Activated naive CD8-positive, alpha-beta T cell treated with anti-CD3 and anti-CD28 coated beads for 36 hours (primary cell): ENCODE data around the gene CGGBP1. TPM values are rescaled to one million over a fixed set of nuclear protein-coding genes. Genes with fewer than 3 reads are reported as not detected.

Source experiments
- DNase-seq: peaks from one replicate; pipeline ENCODE4 v3.0.0; 2021
- H3K27ac Mint-ChIP-seq: one replicate; pipeline ENCODE4 v1.8.0; 2022; ENCODE audit warnings: mild to moderate bottlenecking, moderate library complexity, mixed read lengths
- H3K27me3 Mint-ChIP-seq: one replicate; pipeline ENCODE4 v1.8.0; 2022; ENCODE audit warnings: mild to moderate bottlenecking, mixed read lengths
- H3K36me3 Mint-ChIP-seq: one replicate; pipeline ENCODE4 v1.8.0; 2021; ENCODE audit warnings: mild to moderate bottlenecking, mixed read lengths
- H3K4me1 Mint-ChIP-seq: one replicate; pipeline ENCODE4 v1.8.0; 2021; ENCODE audit warnings: mixed read lengths
- H3K4me3 Mint-ChIP-seq: one replicate; pipeline ENCODE4 v1.8.0; 2022; ENCODE audit warnings: mild to moderate bottlenecking, moderate library complexity, mixed read lengths
- H3K9me3 Mint-ChIP-seq: one replicate; pipeline ENCODE4 v1.8.0; 2022; ENCODE audit warnings: mixed read lengths
- total RNA-seq, 2 experiments: library from RNA; stranded (reverse); gene quantifications; one replicate each; pipeline ENCODE4 v1.2.3, GENCODE V29; 2021

CGGBP1 gene
- total RNA-seq, 2 experiments from 2014 or later, result 69.8 to 75.4 TPM

DNA sequence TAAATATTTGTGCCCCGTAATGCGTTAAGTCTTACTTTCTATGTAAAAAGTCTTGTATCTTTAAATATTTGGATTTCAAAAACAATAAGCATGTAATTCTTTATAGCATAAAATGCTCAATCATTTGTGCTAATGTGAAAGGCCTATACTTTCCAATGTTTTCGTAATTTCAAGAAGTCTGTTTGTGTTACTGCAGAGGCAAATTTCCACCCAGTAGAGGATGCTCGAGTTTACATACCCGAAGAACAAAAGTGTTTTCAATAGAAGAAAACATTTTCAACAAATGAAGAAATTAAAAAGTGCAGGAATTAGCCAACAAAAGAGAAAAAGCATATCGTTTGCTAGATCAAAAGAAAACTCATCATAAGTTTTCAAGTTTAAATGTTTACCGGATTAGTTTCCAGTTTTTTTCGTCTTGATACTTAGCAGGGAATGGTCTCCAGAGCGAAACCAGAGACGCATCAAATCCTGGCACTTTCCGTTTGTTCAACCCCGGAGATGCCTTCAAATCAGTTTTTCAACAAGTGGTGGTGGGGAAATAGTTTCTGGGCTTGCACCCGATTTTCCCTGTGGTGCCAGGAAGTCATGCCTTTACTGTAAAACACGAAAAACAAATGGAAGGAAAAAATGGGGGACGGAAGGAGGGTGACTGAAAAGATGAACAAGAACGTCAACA, 1.0 kb downstream of the CGGBP1 start:
- Mint-ChIP-seq H3K4me3 (peak overlapping the region; percentile 92), H3K27ac (peak overlapping the region; percentile 89), H3K27me3 (no peaks in the 10 kb centered on the region), H3K9me3 (no peaks in the 10 kb centered on the region), H3K4me1 (peaks cover 41% of the 10 kb centered on the region), H3K36me3 (peaks cover 36% of the 10 kb centered on the region)
- no peak for DNase-seq

DNA sequence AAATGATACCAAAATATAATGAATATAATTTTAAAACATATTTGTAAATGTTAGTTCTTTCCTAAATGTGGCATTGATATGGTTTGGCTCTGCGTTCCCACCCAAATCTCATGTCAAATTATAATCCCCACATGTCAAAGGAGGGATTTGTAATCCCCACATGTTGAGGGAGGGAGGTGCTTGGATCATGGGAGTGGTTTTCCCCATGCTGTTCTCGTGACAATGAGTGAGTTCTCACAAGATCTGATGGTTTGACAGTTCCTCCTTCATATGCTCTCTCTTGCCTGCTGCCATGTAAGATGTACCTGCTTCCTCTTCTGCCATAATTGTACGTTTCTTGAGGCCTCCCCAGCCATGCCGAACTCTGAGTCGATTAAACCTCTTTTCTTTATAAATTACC, 12.0 kb downstream of the CGGBP1 start:
- DNase-seq, result no peak
- peaks cover 2% of the 10 kb centered on the region for H3K36me3 Mint-ChIP-seq
- no peak overlapping the region for H3K4me3 Mint-ChIP-seq
- H3K27me3 Mint-ChIP-seq, result no peaks in the 10 kb centered on the region
- H3K27ac Mint-ChIP-seq, result no peak overlapping the region
- H3K9me3 Mint-ChIP-seq, result no peaks in the 10 kb centered on the region
- peaks cover 16% of the 10 kb centered on the region for H3K4me1 Mint-ChIP-seq

DNA sequence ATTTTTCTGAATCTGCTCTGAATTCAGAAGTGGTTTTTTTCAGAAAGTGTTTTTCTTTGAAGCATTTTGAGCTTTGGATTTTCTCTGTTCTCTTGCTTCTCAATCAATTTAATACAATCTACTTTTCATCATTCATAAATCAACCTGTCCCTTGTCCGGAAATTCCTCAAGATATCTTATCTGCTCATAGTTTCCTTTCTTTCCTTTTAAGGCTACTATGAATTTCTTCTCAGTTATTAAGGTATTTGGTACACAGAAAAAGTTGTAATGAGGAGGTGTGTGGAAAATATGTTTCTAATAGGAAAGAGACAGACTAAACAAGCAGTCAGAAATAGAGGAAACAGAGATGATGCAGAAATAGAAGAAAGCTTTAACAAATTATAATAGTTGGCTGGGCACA, 14.4 kb downstream of the CGGBP1 start:
- Mint-ChIP-seq H3K27ac (no peak overlapping the region), H3K27me3 (no peaks in the 10 kb centered on the region), H3K36me3 (no peaks in the 10 kb centered on the region), H3K4me3 (no peak overlapping the region), H3K4me1 (peaks cover 16% of the 10 kb centered on the region), H3K9me3 (no peaks in the 10 kb centered on the region)
- DNase-seq, result no peak

DNA sequence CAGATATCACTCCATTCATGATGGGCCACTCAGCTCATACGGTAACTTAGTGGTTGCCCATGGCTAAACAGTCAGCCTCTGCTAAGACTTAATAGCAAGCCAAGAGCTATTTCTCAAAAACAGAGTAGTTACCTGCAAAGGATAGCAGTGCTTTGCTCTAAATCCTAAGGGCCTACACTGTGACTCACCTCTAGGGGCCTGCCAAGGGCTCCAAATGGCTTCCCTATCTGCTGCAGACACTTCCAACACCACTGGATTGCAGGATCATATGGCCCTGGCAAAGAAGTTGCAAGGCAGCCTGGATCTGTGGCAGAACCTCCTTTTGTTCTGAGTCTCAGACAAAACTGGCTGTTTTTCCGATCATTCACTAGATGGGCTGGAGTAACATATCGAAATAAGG, 17.8 kb downstream of the CGGBP1 start:
- Mint-ChIP-seq H3K4me3 (no peak overlapping the region), H3K4me1 (peaks cover 10% of the 10 kb centered on the region), H3K27ac (no peak overlapping the region), H3K9me3 (no peaks in the 10 kb centered on the region), H3K27me3 (no peaks in the 10 kb centered on the region), H3K36me3 (no peaks in the 10 kb centered on the region)
- DNase-seq, result no peak

DNA sequence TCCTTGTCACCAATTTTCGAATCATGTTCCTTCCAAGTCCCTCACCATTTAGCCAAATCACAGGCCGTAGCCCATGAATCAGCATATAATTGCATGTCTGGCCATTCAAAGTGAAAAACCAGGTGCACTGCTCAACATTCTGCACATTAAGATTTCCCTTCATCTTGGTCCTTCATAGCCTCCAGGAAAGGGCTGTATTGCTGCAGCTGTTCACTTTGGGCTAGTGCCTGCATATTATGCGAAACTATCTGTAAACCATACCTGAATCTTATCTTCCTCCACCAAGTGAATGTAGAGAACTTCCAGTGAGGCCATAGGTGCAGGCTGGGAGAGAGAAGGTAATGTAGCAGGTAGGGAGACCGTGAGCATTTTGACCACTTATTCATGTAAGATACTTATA, 18.3 kb downstream of the CGGBP1 start:
- no peaks in the 10 kb centered on the region for H3K36me3 Mint-ChIP-seq
- DNase-seq, result no peak
- no peak overlapping the region for H3K4me3 Mint-ChIP-seq
- H3K4me1 Mint-ChIP-seq, result peaks cover 10% of the 10 kb centered on the region
- no peaks in the 10 kb centered on the region for H3K9me3 Mint-ChIP-seq
- H3K27ac Mint-ChIP-seq, result no peak overlapping the region
- no peaks in the 10 kb centered on the region for H3K27me3 Mint-ChIP-seq

DNA sequence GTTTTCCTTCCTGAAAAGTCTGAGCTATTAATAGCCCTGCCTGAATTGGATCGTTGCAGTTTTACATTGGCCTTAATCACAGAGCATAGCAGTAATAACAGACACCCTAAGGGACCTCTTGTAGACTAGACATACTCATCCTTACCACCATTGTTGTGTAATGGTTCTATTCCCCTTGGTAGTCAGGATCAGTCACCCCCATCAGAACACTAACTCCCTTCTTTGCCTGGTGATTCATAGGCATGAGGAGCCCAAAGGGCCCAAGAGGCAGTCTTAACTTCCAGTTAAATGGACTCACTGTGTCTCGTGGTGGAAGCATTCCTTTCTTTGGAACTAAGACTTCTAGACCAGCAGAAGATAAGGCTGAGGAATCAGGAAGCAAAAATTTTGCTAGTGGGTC, 20.2 kb downstream of the CGGBP1 start:
- H3K27ac Mint-ChIP-seq, result no peak overlapping the region
- no peaks in the 10 kb centered on the region for H3K9me3 Mint-ChIP-seq
- no peaks in the 10 kb centered on the region for H3K27me3 Mint-ChIP-seq
- peaks cover 11% of the 10 kb centered on the region for H3K4me1 Mint-ChIP-seq
- DNase-seq, result no peak
- peaks cover 3% of the 10 kb centered on the region for H3K36me3 Mint-ChIP-seq
- H3K4me3 Mint-ChIP-seq, result no peak overlapping the region

DNA sequence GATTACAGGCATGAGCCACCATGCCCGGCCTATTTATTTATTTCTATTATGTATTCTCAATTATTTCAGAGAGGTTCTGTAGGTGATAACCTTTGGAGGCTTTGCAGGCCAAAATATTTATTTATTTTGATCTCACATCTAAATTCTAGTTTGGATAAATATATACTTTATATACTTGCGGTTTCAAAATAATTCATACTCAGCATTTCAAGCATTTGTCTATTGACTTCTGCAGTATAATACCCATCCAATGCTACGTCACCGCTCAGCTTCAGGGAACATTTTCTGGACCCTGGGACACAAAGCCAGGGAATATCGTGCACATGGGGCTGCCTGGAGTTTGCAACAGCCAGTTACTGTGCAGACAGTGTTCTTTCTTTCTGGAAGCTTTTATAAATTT, 22.6 kb downstream of the CGGBP1 start:
- Mint-ChIP-seq H3K4me3 (no peak overlapping the region), H3K4me1 (peaks cover 24% of the 10 kb centered on the region), H3K9me3 (no peaks in the 10 kb centered on the region), H3K27me3 (no peaks in the 10 kb centered on the region), H3K36me3 (peaks cover 3% of the 10 kb centered on the region), H3K27ac (no peak overlapping the region)
- no peak for DNase-seq

DNA sequence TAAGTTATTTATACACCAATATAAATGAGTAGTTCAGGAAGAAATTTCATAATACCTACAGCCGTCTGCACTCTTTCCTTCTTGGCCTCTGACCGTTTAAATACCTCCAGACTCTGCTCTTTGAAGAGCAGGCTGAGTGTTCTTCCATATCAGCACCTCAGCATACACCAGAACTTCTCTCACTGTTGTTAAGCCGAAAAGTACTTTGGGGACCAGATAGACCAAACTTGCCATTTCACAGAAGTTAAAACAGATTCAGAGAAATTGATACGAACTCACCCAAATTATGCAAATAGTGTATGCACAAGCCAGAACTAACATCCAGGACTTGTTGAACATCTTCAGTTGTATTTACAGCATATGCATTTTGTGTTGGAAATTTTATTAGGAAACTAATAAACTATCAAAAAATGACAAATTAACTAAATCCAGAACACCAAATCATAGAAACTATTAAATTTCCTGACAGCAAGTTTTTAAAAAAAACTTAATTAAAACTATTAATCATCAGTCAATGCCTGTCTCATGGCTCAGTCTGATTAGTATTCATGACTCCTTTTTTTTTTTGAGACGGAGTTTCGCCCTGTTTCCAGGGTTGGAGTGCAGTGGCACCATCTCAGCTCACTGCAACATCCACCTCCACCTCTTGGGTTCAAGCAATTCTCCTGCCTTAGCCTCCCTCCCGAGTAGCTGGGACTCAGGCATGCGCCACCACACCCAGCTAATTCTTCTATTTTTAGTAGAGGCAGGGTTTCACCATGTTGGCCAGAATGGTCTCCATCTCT, 24.1 kb downstream of the CGGBP1 start:
- DNase-seq, result no peak
- Mint-ChIP-seq H3K4me1 (peaks cover 29% of the 10 kb centered on the region), H3K9me3 (no peaks in the 10 kb centered on the region), H3K27me3 (no peaks in the 10 kb centered on the region), H3K27ac (no peak overlapping the region), H3K4me3 (no peak overlapping the region), H3K36me3 (peaks cover 3% of the 10 kb centered on the region)

DNA sequence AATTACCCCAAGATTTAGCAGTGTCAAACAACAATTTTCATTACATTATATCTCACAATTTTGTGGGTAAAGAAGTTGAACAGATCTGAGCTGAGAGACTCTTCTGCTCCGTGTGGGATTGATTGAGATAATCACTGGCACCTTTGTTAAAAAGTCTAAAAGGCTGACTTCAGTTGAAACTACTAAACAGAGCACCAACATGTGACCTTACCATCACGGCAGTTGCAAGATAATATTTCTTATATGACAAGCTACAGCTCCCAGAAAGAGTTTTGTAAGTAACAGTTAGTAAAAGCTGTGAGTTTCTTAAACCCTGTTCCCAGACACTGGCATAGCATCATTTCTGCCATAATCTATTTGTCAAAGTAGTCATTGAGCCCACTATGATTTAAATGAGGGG, 25.0 kb downstream of the CGGBP1 start:
- no peak overlapping the region for H3K4me3 Mint-ChIP-seq
- H3K27me3 Mint-ChIP-seq, result no peaks in the 10 kb centered on the region
- H3K36me3 Mint-ChIP-seq, result peaks cover 3% of the 10 kb centered on the region

DNA sequence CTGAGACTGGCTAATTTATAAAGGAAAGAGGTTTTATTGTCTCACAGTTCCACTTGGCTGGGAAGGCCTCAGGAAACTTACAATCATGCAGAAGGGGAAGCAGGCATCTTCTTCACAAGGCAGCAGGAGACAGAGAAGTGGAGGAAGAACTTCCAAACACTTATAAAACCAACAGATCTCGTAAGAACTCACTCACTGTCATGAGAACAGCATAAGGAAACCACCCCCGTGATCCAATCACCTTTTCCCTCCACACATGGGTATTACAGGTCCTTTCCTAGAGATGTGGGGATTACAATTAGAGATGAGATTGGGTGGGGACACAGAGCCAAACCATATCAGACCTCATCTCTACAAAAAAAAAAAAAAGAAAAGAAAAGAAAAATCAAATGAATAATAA, 25.7 kb downstream of the CGGBP1 start:
- no peak for DNase-seq
- H3K4me3 Mint-ChIP-seq, result no peak overlapping the region
- H3K27me3 Mint-ChIP-seq, result no peaks in the 10 kb centered on the region
- no peak overlapping the region for H3K27ac Mint-ChIP-seq
- H3K9me3 Mint-ChIP-seq, result no peaks in the 10 kb centered on the region
- H3K36me3 Mint-ChIP-seq, result peaks cover 3% of the 10 kb centered on the region
- peaks cover 32% of the 10 kb centered on the region for H3K4me1 Mint-ChIP-seq

More for the DNA sequence above, 25.0 kb downstream of the CGGBP1 start:
- Mint-ChIP-seq H3K27ac (no peak overlapping the region), H3K9me3 (no peaks in the 10 kb centered on the region), H3K4me1 (peaks cover 32% of the 10 kb centered on the region)
- DNase-seq, result no peak

DNA sequence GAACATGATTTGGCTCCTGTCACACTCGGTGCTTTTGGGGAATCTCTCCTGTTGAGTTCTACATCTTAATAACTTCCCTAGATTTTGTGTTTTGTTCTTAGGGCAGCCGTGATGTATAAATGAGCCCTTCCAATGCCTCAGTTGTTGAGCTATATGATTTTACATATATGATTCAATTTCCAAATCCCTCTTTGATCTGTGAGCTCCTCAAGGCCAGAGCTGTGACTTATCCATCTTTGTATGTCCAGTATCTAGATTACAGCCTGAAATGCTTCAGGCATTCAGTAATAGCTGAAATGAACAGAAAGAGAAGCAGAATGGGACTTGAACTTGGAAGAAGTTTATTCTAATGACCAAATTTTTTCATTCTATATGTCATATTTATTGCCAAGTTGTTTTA, 26.6 kb downstream of the CGGBP1 start:
- peaks cover 32% of the 10 kb centered on the region for H3K4me1 Mint-ChIP-seq
- H3K9me3 Mint-ChIP-seq, result no peaks in the 10 kb centered on the region
- H3K4me3 Mint-ChIP-seq, result peak overlapping the region; percentile 75
- peaks cover 3% of the 10 kb centered on the region for H3K36me3 Mint-ChIP-seq
- H3K27me3 Mint-ChIP-seq, result no peaks in the 10 kb centered on the region
- DNase-seq, result no peak
- H3K27ac Mint-ChIP-seq, result peak overlapping the region; percentile 74

DNA sequence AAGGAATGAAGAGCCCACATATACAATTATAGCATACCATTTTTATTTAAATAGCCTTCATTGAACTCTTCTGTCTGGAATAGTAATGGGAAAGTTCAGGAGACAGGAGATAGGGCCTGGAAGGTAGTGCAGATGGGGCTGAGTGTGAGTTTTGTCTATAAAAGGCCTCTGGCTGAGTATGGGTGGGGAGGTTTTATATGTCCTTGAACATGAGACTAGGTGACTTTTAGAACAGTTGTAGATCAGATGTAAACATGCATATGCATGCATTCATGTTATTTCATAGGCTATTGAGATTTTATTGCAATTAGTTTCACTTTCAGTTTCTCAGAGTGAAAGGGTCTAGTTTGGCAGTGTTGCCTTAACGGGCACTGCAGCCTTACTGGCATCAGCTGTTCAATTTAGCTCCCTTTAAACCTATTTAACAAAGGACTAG, 27.1 kb downstream of the CGGBP1 start:
- Mint-ChIP-seq H3K9me3 (no peaks in the 10 kb centered on the region), H3K27ac (peak overlapping the region; percentile 80), H3K4me3 (peak overlapping the region; percentile 75), H3K4me1 (peaks cover 32% of the 10 kb centered on the region), H3K36me3 (peaks cover 3% of the 10 kb centered on the region), H3K27me3 (no peaks in the 10 kb centered on the region)
- no peak for DNase-seq

DNA sequence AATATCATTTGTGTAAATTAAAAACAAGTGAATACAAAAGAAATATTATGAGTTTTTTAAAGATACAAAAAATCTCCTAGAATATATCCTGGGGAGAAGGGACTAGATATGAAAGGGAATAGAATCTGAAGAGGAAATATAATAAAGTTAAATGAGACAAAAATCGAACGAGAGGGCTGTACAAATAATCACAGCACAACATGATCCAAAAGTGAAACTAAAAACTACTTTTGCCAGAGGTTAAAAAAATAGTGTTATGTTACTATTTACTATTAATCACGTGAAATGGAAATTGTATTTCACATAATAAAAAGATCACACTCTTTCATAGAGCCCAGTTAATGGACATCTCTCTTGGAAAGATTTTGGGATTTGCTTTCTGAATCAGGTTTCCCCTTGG, 28.6 kb downstream of the CGGBP1 start:
- H3K36me3 Mint-ChIP-seq, result peaks cover 3% of the 10 kb centered on the region
- DNase-seq, result no peak
- H3K4me1 Mint-ChIP-seq, result peaks cover 32% of the 10 kb centered on the region
- no peaks in the 10 kb centered on the region for H3K9me3 Mint-ChIP-seq
- H3K4me3 Mint-ChIP-seq, result no peak overlapping the region
- H3K27me3 Mint-ChIP-seq, result no peaks in the 10 kb centered on the region
- no peak overlapping the region for H3K27ac Mint-ChIP-seq

DNA sequence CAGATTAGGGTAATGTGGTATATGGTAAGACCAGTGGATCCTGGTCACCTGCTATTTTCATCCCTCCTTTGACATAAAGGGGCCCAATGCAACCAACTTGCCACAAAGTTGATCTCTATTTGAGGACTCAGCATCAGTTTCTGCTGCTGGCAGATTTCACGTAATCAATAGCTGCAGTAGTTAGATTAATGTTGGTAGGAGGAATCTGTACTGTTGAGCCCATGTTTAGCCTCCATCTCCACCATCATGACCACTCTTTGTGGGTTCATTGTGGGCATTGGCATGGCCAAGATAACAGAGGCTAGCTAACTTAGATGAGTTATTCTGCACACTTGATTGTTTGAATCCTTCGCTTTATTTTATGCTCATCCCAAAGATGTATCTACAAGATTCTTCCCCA, 29.9 kb downstream of the CGGBP1 start:
- no peak overlapping the region for H3K4me3 Mint-ChIP-seq
- H3K27ac Mint-ChIP-seq, result no peak overlapping the region
- peaks cover 25% of the 10 kb centered on the region for H3K4me1 Mint-ChIP-seq
- H3K9me3 Mint-ChIP-seq, result no peaks in the 10 kb centered on the region
- H3K27me3 Mint-ChIP-seq, result no peaks in the 10 kb centered on the region
- no peak for DNase-seq
- no peaks in the 10 kb centered on the region for H3K36me3 Mint-ChIP-seq

DNA sequence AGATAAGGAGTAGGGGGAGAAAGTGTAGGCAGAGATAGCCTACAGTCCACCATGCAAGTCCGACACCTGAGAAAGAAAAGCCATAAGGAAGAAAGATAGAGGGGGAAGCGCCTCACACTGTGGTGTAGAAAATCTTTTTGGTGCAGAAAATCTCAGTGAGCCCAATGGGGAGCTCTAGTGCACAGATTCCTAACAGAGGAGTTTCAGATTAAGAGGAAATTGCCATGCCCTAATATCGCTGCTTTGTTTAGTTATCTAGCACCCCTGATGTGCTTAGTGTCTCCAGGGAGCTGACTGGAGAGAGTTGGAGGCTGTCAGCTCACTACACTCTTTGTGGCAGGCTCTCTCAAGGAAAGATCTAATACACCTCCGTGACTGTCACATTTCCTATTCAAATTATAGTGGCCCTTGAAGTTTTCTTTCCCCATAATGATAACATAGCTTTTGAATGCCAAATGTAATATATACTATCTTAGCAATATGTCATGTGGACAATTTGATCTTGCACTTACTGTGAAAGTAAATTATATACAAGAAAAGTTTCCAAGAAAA, 33.7 kb downstream of the CGGBP1 start:
- H3K27me3 Mint-ChIP-seq, result no peaks in the 10 kb centered on the region
- no peak for DNase-seq
- no peaks in the 10 kb centered on the region for H3K36me3 Mint-ChIP-seq
- H3K4me3 Mint-ChIP-seq, result no peak overlapping the region
- peaks cover 9% of the 10 kb centered on the region for H3K4me1 Mint-ChIP-seq
- no peak overlapping the region for H3K27ac Mint-ChIP-seq
- H3K9me3 Mint-ChIP-seq, result no peaks in the 10 kb centered on the region

DNA sequence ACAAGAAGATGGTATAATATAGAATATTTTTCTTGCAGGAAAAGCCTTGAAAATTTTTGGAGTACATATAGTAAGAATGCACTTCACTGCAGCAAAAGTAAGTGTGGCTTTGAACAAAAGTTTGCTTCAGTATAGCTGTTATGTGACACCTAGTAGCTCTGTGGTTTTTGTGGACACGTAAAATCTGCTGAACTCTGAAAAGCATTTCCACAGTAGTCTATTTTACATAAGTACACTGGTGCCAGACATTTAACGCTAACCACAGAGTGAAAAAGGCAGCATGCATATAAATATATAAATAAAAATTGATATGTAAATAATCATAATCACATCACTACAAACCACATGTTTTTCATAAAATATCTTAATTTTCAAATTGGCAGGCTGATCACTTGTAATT, 39.8 kb downstream of the CGGBP1 start:
- DNase-seq, result no peak
- H3K36me3 Mint-ChIP-seq, result no peaks in the 10 kb centered on the region
- peaks cover 10% of the 10 kb centered on the region for H3K4me1 Mint-ChIP-seq
- H3K9me3 Mint-ChIP-seq, result no peaks in the 10 kb centered on the region
- no peak overlapping the region for H3K27ac Mint-ChIP-seq
- H3K27me3 Mint-ChIP-seq, result no peaks in the 10 kb centered on the region
- no peak overlapping the region for H3K4me3 Mint-ChIP-seq
